Right lobe of liver (tissue), 4 donors: Measurements from ENCODE around the gene EMC10.

Experiments used
- POLR2A ChIP-seq: fragments of 450-650 bp; IDR thresholded peaks from one replicate; pipeline ENCODE4 v1.6.1; 2017; ENCODE audit warnings: antibody characterized with exemption, mild to moderate bottlenecking
- TF ChIP-seq, protein P1 (sequence below), 4 donors: fragments of 200-600 bp in 3 of 4; fragments of 450-650 bp in 1 of 4; IDR thresholded peaks; one replicate each; pipeline versions ENCODE4 v1.5.1 to v1.8.0; 2016 to 2022; ENCODE audit warnings: antibody characterized with exemption in 4 of 4, mild to moderate bottlenecking in 2 of 4
- donor health status: DM: no; HTN: no; CAD: no.
- donor health status: DM: no; HTN: no; CAD: no.
- donor health status: DM: no; HTN: yes; CAD: no.

DNA sequence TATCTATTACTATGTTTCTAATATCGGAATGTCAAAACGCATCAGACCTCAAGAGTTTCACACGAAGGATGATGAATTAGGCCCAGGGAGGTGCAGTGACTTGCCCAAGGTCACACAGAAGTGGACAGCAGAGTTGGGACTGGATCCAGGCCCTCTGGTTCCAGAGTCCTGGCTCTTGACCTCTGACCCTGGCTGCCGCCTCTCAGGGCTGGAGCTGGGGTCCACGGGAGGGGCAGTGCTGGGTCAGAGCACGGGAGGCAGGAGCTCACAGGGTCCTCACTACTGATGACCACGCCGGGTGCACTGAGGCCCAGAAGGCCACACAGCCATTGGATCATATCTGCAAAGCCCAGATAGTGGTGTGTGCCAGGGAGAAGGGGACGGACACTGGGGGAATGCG lies 46.6 kb downstream of the EMC10 start:
- TF ChIP-seq, protein P1, sequence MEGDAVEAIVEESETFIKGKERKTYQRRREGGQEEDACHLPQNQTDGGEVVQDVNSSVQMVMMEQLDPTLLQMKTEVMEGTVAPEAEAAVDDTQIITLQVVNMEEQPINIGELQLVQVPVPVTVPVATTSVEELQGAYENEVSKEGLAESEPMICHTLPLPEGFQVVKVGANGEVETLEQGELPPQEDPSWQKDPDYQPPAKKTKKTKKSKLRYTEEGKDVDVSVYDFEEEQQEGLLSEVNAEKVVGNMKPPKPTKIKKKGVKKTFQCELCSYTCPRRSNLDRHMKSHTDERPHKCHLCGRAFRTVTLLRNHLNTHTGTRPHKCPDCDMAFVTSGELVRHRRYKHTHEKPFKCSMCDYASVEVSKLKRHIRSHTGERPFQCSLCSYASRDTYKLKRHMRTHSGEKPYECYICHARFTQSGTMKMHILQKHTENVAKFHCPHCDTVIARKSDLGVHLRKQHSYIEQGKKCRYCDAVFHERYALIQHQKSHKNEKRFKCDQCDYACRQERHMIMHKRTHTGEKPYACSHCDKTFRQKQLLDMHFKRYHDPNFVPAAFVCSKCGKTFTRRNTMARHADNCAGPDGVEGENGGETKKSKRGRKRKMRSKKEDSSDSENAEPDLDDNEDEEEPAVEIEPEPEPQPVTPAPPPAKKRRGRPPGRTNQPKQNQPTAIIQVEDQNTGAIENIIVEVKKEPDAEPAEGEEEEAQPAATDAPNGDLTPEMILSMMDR (IDR thresholded peaks at IDR 0.05): no peak
- no peak for TF ChIP-seq POLR2A
